ENCODE data around the gene CEP85.

DNA sequence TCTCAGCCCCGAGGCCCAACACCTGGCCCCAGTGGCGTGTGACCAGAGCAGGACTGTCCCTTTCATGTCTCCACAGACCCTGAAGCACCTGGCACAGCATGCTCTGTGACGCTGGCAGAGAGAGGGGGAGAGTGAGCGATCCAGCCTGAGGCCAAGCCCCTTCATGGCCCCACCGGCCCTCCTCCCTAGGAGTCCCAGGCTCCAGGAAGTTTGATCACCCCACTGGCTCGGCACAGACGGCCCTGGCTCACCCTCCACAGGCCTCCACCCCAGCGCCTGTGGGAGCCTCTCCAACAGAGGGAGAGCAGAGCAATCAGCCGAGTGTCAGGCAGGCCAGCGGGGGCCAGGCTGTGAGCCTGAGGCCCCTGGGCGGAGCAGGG is 56.9 kb downstream of the CEP85 start:
- TF ChIP-seq HDAC8 (tag; IDR thresholded peaks at IDR 0.05) (no peak), YY1 (IDR thresholded peaks at IDR 0.05; ENCODE audit: borderline replicate concordance in 1 of 3, control insufficient read depth in 1 of 3, extremely low read depth in 1 of 3, insufficient read depth in 3 of 3, insufficient read length in 1 of 3, insufficient replicate concordance in 2 of 3, low read depth in 1 of 3, low read length in 2 of 3) (no peak)

All from K562 (cell line).